Heart right ventricle (tissue), 16 donors: ENCODE measurements around the gene EML4. TPM values are rescaled to one million over a fixed set of nuclear protein-coding genes. Genes with fewer than 3 reads are reported as not detected.

Experiments used
- ATAC-seq, 8 donors: fragments of 200-7000 bp; cut with Tn5 transposase; one replicate each; pipeline ENCODE4 v1.9.1; 2020; ENCODE audit warnings: mild to moderate bottlenecking in 8 of 8, moderate library complexity in 8 of 8, moderate number of reproducible peaks in 1 of 8
- DNase-seq, 2 donors: peaks; one replicate each; pipeline ENCODE4 v3.0.0-alpha.2; 2020
- H3K27ac ChIP-seq, 10 donors: fragments of 200-600 bp; sonication (generic) in 2 of 10; one replicate each; pipeline versions ENCODE4 v1.5.0 to v1.8.0; 2020 to 2022; ENCODE audit warnings: mild to moderate bottlenecking in 3 of 10
- H3K27me3 ChIP-seq, 7 donors: fragments of 200-600 bp; one replicate each; pipeline ENCODE4 v1.8.0; 2021 to 2022; ENCODE audit warnings: mild to moderate bottlenecking in 2 of 7
- H3K36me3 ChIP-seq, 9 donors: fragments of 200-600 bp; sonication (generic) in 1 of 9; one replicate each; pipeline versions ENCODE4 v1.5.0 to v1.8.0; 2020 to 2022; ENCODE audit warnings: mild to moderate bottlenecking in 2 of 9
- H3K4me1 ChIP-seq, 9 donors: fragments of 200-600 bp; sonication (generic) in 1 of 9; one replicate each; pipeline versions ENCODE4 v1.5.0 to v1.8.0; 2020 to 2022; ENCODE audit warnings: mild to moderate bottlenecking in 4 of 9
- H3K4me3 ChIP-seq, 10 donors: fragments of 200-600 bp; sonication (generic) in 2 of 10; one replicate each; pipeline versions ENCODE4 v1.5.0 to v1.8.0; 2020 to 2022; ENCODE audit warnings: mild to moderate bottlenecking in 7 of 10, moderate library complexity in 2 of 10
- H3K9me3 ChIP-seq, 11 donors: fragments of 200-600 bp in 10 of 11; sonication (generic) in 2 of 11; one replicate each; pipeline versions ENCODE4 v1.5.0 to v1.8.0; 2013 to 2022; ENCODE audit warnings: mild to moderate bottlenecking in 2 of 11, control low read depth in 1 of 11, moderate library complexity in 1 of 11
- WGBS, 2 donors: extraction: QIAGEN DNeasy Blood & Tissue Kit; methylation state at CpG; one replicate each; pipeline ENCODE4 v1.1.7; 2013; ENCODE audit warnings: inconsistent platforms in 1 of 2; 5-methylcytosine and 5-hydroxymethylcytosine counted together
- intact Hi-C, 10 donors: fragments of 100-400 bp; cut with DNase I; formaldehyde crosslinking; loops; one replicate each; pipeline versions ENCODE4 v1.11.1 to v1.14.2; 2022
- polyA plus RNA-seq, 2 donors: library from polyadenylated mRNA; stranded (reverse); fragments of 200-250 nt; gene quantifications; one replicate each; pipeline ENCODE4 v1.2.3, GENCODE V29; 2013
- total RNA-seq, 10 donors: library from RNA; stranded (reverse); fragmentation: NEBNext Ultra II Directional in 3 of 10; extraction: Animal tissue kit (Norgen Biotek cat#: 25700) in 3 of 10; gene quantifications; one replicate each; pipeline versions ENCODE4 v1.2.1 to v1.2.4, GENCODE V29; 2021 to 2023
- TF ChIP-seq, protein P1 (sequence below), 9 donors: fragments of 200-600 bp; sonication (generic) in 2 of 9; IDR thresholded peaks; one replicate each; pipeline versions ENCODE4 v1.5.0 to v1.8.0; 2021 to 2022; ENCODE audit warnings: antibody characterized with exemption in 9 of 9, mild to moderate bottlenecking in 5 of 9, moderate library complexity in 1 of 9
- donor health status: Arrhythmogenic right ventricular cardiomyopathy.
- donor health status: ischemic (EF 13 %, LVEDD 7.1; RV severe dilation, severe dysfunction).
- donor health status: healthy with polysubstance abuse.
- donor health status: DM: no; HTN: yes; CAD: no.
- donor health status: DM: no; HTN: no; CAD: no.
- donor health status: ischemic (EF 25% LVEDD 6.9; RV normal size, moderate dysfunction).
- donor health status: ischemic (EF 25% LVEDD 5.7; RV mildly dilated, moderate dysfunction).
- donor health status: healthy.
- donor health status: DM: yes; HTN: yes; CAD: no.
- donor health status: Ischemic cardiomyopathy.
- donor health status: ischemic (EF 35%, LVEDD 5.7; RV mildly dilated, moderate dysfunction).
- donor health status: nonischemic (EF 11% LVEDD 7.7; RV severe dilation, severe dysfunction).
- donor health status: DM: yes; HTN: yes; CAD: no.
- donor health status: PGD.
- donor health status: ischemic (EF 29% LVEDD 5.4; RV normal size, mild dysfunction).
- donor health status: nonischemic (EF 23%, LVEDD 6.1; RV moderate dilation, normal function).

Gene EML4
- total and polyA plus RNA-seq, 12 donors: 2.9 to 17.2 (median 5.8) TPM

DNA sequence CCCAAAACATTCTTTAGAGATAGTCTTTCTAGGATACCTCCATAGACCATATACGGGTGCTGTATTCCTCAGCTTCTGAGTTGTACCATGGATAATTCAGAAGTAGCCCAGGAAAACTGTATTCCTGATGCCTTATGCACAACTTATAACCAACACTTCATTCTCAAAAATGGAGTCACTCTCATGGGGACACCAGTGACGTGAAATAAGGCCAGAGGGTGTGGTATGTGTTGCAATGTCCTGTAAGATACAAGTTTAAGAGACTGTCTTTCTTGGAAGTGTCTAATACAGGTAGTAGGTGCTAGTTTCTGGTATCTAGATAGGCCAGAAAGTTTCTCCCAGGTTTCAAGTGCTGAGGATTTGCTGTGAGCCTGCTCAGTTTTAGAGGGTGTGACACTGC, 155.8 kb downstream of the EML4 start:
- intact Hi-C loops: loop anchor here in 6 of 10 donors (5.0 to 10.0 kb wide), 3 partner anchors 228 to 470 kb away; no protein-coding TSS in a partner anchor
- Histone ChIP-seq H3K27me3 (no peaks in the 10 kb centered on the region), H3K27ac (no peak overlapping the region), H3K9me3 (no peaks in the 10 kb centered on the region), H3K4me1 (no peaks in the 10 kb centered on the region), H3K36me3 (peaks cover 0 to 86% (median 5%) of the 10 kb centered on the region in 9 donors), H3K4me3 (no peak overlapping the region)
- TF ChIP-seq, protein P1, sequence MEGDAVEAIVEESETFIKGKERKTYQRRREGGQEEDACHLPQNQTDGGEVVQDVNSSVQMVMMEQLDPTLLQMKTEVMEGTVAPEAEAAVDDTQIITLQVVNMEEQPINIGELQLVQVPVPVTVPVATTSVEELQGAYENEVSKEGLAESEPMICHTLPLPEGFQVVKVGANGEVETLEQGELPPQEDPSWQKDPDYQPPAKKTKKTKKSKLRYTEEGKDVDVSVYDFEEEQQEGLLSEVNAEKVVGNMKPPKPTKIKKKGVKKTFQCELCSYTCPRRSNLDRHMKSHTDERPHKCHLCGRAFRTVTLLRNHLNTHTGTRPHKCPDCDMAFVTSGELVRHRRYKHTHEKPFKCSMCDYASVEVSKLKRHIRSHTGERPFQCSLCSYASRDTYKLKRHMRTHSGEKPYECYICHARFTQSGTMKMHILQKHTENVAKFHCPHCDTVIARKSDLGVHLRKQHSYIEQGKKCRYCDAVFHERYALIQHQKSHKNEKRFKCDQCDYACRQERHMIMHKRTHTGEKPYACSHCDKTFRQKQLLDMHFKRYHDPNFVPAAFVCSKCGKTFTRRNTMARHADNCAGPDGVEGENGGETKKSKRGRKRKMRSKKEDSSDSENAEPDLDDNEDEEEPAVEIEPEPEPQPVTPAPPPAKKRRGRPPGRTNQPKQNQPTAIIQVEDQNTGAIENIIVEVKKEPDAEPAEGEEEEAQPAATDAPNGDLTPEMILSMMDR (IDR thresholded peaks at IDR 0.05): no peak
- DNase-seq (no peak), ATAC-seq (no peak)
- WGBS, 2 donors: 83 to 87% methylated on average over 2 of the region's 2 CpGs

DNA sequence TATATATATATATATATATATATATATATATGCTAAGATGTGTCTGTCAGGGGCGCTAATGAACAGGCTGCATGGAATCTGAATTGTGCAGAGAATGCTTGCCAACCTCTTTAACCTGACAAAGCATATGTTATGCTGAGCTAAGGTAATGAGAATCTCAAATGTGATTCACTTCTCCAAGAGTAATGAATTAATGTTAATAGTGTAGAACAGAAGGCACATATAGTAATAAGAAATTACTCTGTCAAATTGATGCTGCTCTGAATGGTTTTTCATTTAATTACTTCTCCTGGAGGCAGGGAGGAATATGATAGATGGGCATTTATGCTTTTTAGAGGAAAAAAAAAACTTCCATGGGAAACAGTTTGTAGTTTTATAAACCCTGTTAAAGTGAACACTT, 156.5 kb downstream of the EML4 start:
- no peaks in the 10 kb centered on the region for H3K4me1 ChIP-seq
- no peak for DNase-seq
- H3K9me3 ChIP-seq: no peaks in the 10 kb centered on the region
- ATAC-seq: no peak
- no peaks in the 10 kb centered on the region for H3K27me3 ChIP-seq
- TF ChIP-seq, protein P1 (IDR thresholded peaks at IDR 0.05): no peak
- H3K36me3 ChIP-seq: peaks cover 0 to 86% (median 6%) of the 10 kb centered on the region in 9 donors
- intact Hi-C loops: loop anchor here in 6 of 10 donors (5.0 to 10.0 kb wide), 3 partner anchors 228 to 471 kb away; no protein-coding TSS in a partner anchor
- no peak overlapping the region for H3K27ac ChIP-seq
- no peak overlapping the region for H3K4me3 ChIP-seq
- WGBS, 2 donors: 93 to 94% methylated on average over 1 of the region's 1 CpG

DNA sequence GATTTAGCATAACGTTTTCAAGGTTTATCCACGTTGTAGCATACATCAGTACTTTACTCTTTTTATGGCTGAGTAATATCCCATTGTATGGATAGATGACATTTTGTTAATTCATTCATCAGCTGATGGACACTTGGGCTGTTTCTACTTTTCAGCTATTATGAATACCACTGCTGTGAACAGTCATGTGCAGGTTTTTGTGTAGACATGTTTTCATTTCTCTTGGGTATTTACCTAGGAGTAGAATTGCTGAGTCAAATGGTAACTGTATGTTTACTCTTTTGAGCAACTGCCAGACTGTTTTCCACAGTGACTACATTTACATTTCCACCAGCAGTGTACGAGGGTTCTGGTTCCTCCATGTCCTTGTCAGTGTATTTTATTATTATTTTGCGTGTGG, 158.0 kb downstream of the EML4 start:
- Histone ChIP-seq H3K4me3 (no peak overlapping the region), H3K27me3 (no peaks in the 10 kb centered on the region), H3K4me1 (no peaks in the 10 kb centered on the region), H3K9me3 (no peaks in the 10 kb centered on the region), H3K27ac (no peak overlapping the region), H3K36me3 (peaks cover 0 to 93% (median 13%) of the 10 kb centered on the region in 9 donors)
- intact Hi-C loops: loop anchor here in 6 of 10 donors (5.0 to 10.0 kb wide), 3 partner anchors 230 to 472 kb away; no protein-coding TSS in a partner anchor
- 81 to 88% methylated on average over 4 of the region's 4 CpGs for WGBS, 2 donors
- ATAC-seq (no peak), DNase-seq (no peak)
- TF ChIP-seq, protein P1 (IDR thresholded peaks at IDR 0.05): no peak

GRCh38 chr2:42328148-42328833, 159.1 kb downstream of the EML4 start:
- ATAC-seq: no peak
- TF ChIP-seq, protein P1 (IDR thresholded peaks at IDR 0.05): peak in 8 of 9 donors; percentile 19 to 57 (median 50)
- no peak for DNase-seq
- Histone ChIP-seq H3K4me1 (no peaks in the 10 kb centered on the region), H3K27me3 (no peaks in the 10 kb centered on the region), H3K4me3 (no peak overlapping the region), H3K36me3 (peaks cover 0 to 98% (median 21%) of the 10 kb centered on the region in 9 donors), H3K9me3 (no peaks in the 10 kb centered on the region), H3K27ac (no peak overlapping the region)
- intact Hi-C loops: loop anchor here in 7 of 10 donors (1.0 to 10.0 kb wide), 5 partner anchors 231 to 473 kb away; no protein-coding TSS in a partner anchor
- 73 to 76% methylated on average over 3 of the region's 3 CpGs for WGBS, 2 donors
